T-helper 22 cell (primary cell): Measurements from ENCODE around the gene MAP2.

ENCODE experiments used
- DNase-seq: peaks from one replicate; pipeline ENCODE4 v3.0.0-alpha.2; 2020; ENCODE audit warnings: low read depth

MAP2 gene

DNA sequence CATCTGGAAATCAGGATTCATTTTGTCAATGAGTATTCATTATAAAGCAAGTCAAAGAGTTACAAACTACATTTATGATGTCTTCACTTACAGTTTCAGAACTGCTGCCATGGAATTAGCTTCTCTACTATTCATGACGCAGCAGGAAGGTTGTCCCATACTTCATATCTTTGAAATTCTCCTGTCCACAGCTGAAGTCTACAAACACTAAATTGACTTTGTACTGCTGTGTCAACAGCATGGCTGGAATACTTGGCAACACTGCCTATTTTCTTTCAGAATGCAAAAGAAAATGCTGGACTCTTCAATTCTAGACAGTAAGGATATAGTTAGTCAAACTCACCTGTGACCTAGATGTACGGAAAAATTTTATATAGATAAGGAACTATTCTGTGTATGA lies 303.2 kb downstream of the MAP2 start:
- no peak for DNase-seq

DNA sequence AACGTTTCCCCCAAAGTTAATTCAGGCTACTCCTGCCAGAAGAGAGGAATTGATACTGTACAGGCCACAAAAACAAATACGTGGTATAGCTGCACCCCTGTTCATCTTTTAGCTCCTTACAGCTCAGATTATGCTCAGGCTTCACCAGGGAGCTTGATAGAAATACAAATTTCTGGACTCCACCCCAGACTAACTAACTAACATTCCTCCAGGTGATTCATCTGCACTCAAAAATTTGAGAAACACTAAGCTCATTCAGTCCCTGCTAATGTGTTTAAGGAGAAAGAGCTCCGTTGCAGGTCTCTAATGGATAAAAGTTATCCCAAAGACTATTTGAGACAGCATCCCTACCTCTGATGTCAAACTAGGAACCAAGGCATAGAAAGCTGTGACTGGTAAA lies 311.0 kb downstream of the MAP2 start:
- DNase-seq: no peak

DNA sequence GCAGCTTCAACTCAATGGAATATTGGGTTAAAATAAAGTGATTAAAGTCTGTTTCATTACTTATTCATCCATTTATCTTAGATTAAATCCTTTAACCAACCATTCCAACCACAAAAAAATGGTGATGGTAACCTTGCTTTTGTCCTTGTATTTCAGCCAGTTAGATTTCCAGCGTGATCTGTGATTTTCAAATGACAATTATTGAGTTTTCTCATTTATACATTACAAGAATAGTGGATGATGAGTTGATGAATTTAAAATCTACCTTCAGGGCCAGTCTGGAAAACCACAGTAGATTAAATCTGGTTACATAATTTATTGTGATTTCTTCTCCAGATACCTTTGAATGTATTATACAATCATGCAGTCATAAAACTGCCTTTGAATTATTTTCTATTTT lies 318.1 kb downstream of the MAP2 start:
- no peak for DNase-seq

DNA sequence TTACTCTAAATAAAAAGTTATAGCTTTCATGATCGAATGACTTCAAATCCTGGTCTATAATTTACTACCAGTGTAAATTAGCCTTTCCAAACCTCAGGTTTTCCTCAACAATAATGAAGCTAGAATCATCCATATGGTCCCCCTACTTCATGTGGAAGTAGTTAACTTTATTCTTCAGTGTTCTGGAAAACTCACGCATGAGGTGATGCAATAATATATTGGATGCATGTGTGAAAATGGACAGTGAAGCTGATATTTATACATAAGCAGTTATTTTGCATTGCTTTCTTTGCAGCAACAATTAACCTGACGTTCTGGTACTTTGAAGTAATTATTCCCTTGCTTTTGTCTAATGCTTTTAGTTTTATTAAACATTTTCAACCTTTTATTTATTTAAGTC lies 329.2 kb downstream of the MAP2 start:
- no peak for DNase-seq

DNA sequence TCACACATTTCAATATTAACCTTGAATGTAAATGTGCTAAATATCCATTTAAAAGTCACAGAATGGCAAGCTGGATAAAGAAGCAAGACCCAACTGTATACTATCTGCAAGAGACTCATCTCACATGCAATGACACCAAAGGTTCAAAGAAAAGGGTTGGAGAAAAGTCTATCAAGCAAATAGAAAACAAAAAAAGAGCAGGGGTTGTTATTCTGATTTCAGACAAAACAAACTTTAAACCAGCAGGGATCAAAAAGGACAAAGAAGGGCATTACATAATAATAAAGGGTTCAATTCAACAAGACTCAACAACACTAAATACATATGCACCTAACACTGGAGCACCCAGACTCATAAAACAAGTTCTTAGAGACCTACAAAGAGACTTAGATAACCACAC lies 333.3 kb downstream of the MAP2 start:
- no peak for DNase-seq

DNA sequence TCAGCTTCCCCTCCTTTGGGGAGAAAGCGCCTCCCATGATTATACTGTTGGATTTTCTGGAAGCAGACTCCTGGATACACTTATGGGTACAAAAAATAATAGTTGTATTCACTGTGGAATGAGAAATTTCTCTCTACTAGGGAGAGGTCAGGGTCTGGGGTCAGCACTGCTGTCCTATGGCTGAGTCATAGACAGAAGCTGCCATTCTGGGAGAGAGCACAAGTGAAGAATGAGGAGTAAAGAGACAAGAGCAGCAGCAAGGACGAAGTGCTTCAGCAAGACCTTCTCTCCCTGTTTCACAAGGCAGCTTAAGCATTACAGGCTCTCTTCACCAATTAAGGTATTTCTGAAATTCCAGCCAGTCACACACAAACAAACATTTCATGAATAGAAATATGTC lies 337.7 kb downstream of the MAP2 start:
- DNase-seq: no peak

DNA sequence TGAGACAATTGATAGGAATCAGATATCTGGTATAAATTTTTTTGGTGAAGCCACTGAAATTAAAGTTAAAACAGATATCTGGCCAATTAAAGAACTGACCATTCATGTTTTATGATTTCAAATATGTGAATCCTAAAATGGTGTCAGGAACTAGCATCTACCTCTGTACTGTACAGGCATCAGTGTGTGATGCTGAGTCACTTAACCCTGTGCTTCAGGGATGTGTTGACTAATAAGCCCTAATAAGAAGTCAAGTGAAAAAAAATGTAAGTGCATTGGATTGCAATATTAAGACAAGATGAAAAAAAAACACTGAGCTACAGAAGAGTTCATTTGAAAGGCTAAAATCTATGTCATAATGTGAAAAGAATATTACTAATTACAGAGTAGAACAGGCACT lies 338.7 kb downstream of the MAP2 start:
- no peak for DNase-seq

DNA sequence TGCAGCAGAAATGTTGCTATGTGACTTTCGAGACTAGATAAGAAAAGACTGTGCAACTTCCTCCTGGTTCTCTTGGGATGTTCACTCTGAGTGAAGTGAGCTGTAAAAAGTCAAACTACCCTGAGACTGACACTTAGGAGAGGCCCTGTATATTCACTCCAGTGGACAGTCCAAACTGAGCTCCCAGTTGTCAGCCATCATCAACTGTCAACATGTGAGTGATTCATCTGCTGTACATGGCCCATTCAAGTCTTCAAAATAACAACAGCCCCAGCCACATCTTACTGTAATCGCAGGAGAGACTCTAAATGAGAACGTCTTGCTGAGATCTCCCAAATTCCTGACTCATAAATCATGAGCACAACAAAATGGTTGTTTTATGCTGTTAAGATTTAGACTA lies 339.3 kb downstream of the MAP2 start:
- DNase-seq: no peak

DNA sequence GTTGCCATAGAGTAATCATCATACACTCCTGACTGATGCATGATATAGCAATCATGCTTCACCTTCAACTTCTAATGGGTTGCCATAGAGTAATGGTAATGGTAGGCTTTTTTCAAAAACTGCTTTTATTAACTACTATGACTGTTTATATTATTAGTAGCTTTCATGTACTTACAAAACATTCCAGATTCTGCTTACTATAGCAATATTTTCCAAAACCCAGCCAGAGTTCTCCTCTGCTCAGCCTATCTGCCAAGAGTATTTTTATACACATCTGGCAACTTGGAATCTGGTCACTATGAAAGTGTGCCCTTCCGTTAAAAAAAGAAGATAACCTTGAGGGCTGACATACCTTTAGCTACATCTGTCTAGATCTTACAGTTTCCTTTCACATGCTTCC lies 342.8 kb downstream of the MAP2 start:
- no peak for DNase-seq

DNA sequence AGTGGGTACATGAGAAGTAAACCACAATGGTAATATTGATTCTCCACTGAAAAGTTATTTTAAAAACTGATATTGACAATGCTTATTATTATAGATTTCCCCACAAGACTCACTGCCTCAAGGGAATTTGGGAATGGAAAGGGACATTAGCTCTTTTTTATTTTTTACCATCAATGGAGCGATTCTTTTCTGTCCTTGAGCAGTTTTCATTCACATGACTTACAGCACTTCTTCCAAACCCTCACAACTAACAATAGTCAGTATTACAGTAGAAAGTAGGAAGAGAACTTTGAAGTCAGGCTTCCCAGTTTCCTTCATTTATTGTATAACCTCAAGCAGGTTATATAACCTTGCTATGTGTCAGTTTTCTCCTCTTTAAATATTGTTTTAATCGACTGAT lies 343.5 kb downstream of the MAP2 start:
- no peak for DNase-seq

DNA sequence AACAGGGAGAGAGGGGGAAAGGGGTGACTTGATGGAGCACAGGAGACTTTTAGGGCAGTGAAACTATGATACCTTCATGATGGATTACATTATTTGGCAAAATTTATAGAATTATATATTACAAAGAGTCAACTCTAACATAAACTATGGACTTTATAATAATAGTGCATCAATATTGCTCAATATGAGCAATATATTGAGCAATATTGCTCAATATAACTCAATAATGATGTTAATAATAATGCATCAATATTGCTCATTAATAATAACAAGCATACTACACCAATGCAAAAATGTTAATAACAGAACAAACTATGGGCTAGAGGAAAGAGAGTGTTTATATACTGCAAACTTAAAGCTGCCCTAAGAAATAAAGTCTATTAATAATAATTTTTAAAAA lies 344.7 kb downstream of the MAP2 start:
- DNase-seq: no peak

DNA sequence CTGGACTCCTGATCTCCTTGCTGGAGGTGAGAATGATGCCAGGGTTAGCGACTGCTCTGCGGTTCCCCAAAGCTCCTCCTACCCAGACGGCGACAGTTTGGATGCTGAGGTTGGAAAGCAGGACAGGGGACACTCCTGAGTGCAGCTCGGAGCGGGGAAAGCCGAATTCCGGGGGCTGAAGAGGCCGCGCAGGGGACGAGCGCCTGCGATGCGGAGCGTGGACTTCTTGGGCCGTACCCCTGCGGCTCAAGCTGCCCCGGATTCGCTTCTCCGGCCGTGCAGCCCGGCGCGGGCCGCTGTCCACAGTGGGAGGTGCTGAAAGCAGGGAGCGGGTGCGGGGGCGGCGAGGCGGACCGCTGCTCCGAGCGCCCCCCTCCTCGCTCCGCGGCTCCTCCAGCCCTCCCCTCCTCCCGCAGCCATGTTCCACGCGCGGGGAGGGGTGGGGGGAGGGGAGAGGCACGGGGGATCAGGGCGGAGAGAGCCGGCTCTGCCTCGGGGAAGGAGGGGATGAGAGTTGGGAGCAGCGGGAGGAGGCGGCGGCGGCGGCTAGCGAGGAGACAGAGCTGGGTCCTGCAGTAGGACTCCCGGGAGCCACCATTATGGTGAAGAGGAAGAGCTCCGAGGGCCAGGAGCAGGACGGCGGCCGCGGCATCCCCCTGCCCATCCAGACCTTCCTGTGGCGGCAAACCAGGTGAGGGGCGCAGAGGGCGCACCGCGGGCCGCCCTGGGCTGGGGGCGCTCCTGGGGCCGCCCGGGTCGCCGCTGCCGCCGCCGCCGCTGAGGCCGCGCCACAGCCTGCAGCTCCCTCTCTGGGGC lies 347.8 kb downstream of the MAP2 start, which contains the start of gene UNC80:
UNC80 (plus strand) TSS at position 359 of the 816 bp plus-strand sequence; CDS start at position 600, 241 bp downstream.
- DNase-seq: no peak

DNA sequence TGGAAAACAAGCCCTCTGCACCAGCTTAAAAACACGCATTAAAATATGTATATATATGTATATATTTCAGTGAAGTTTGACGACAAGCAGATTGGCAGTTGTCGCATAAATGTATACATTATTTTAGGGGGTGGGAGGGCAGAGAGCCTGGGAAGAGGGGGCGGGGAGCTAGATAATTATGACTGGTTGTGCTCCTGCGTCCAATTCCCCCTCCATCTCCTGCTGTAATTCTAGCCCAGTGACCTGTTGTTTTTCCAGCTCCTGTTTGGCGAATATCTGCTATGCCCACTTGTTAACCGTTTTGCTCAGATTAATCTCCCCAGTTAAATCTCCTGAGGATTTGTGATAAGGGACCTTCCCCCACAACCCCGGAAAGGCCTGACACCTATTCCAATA lies 348.4 kb downstream of the MAP2 start:
- DNase-seq: no peak

DNA sequence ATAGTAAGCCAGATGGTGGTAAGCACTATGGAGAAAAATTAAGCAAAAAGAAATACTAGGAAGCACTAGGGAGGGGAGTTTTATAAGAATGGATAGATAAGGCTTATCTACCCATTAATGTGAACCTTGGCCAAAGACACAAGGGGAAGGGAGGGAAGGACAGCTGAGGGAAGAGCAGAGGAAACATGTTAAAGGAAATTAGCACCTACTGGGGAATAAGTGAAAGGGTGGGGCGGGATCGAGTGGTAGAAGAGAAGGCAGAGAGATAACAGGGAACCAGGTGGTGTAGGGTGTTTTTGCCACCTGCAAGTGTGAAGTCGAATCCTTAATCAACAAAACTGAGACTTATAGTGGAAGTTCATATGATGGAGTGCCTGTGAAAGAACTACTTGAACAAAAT lies 349.5 kb downstream of the MAP2 start:
- DNase-seq: no peak
